Stomach (tissue), 4 donors: ENCODE measurements around the gene C5.

ENCODE experiments used
- EP300 ChIP-seq: sonication (generic); formaldehyde crosslinking; IDR thresholded peaks from one replicate; pipeline ENCODE4 v1.6.1; 2017; ENCODE audit warnings: antibody characterized with exemption
- TF ChIP-seq, protein P1 (sequence below), 7 experiments: fragments of 450-650 bp in 4 of 7; fragments of 200-600 bp in 3 of 7; sonication (generic) in 3 of 7; IDR thresholded peaks; one replicate each; pipeline ENCODE4 v1.5.1; 2016 to 2019; ENCODE audit warnings: antibody characterized with exemption in 7 of 7, control low read depth in 2 of 7, mild to moderate bottlenecking in 1 of 7

DNA sequence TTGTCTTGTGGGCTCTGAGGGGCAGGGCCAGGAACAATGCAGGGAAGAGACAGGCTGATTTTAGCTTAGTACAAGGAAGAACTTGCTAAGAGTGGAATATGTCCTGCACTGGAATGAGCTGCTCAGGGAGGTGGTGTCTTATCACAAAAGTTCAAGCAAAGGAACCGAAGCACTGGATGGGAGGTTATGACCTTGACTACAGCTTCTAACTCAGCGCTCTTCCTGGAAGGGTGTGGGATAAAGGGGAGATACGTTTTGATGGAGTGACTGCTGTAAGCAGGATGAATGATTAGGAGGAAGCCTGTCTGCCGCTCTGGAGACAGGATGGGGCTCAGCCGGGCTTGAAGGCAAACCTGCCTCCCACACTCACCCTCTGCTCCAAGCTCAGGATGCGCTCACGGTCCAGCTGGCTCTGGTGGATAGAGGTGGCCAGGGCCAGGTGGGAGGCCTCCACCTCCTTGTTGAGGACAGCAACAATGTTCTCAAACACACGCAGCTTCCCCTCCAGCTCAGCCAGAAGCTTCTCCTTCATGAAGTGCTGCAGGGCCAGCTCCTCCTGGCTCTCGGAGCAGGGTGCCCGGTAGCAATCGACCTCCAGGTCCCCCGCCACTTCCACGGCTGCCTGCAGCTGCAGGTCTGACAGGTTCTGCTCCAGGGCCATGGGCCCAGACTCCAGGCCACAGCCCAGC, 137.0 kb downstream of the C5 start:
- TF ChIP-seq, protein P1, sequence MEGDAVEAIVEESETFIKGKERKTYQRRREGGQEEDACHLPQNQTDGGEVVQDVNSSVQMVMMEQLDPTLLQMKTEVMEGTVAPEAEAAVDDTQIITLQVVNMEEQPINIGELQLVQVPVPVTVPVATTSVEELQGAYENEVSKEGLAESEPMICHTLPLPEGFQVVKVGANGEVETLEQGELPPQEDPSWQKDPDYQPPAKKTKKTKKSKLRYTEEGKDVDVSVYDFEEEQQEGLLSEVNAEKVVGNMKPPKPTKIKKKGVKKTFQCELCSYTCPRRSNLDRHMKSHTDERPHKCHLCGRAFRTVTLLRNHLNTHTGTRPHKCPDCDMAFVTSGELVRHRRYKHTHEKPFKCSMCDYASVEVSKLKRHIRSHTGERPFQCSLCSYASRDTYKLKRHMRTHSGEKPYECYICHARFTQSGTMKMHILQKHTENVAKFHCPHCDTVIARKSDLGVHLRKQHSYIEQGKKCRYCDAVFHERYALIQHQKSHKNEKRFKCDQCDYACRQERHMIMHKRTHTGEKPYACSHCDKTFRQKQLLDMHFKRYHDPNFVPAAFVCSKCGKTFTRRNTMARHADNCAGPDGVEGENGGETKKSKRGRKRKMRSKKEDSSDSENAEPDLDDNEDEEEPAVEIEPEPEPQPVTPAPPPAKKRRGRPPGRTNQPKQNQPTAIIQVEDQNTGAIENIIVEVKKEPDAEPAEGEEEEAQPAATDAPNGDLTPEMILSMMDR (IDR thresholded peaks at IDR 0.05) = no peak
- no peak for TF ChIP-seq EP300
